Measurements from ENCODE around the gene MED6.

The MED6 gene

DNA sequence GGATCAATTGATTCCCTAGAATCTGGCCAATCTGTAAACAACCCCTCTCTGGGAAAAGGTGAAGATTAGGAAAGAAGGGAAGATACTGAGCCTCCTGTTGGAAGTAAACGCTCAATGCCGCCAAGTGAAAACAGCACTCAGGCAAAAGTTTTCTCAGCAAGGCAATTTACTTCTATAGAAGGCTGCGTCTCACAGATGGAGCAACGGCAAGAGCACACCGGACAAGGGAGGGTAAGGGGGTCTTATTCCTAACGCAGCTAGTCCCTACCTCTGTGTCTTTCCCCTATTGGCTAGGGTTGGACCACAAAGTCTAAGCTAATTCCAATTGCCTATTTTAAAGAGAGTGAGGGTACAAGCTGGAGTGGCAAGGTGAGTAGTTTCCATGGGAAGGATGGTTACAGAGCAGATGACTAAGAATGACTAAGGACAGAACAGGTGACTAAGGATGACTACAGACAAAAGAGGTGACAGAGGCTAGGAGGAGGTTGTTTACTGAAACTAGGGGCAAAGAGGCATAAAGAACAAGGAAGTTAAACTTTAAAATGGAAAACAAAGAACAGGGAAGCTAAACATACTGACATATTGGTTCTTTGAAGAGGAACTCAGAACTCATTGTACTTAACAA lies 35.6 kb upstream of the MED6 start:
- no peaks in the 10 kb centered on the region for H3K36me3 ChIP-seq (ENCODE audit: insufficient read depth, low read length)
- peaks cover 4% of the 10 kb centered on the region for H3K4me1 ChIP-seq (ENCODE audit: control insufficient read depth, insufficient read depth, low read length)
- no peak overlapping the region for H3K9ac ChIP-seq (ENCODE audit: low read depth, low read length)
- H3K27me3 ChIP-seq (ENCODE audit: control insufficient read depth, insufficient read depth, low read length): peaks cover 21% of the 10 kb centered on the region
- H3K4me3 ChIP-seq (ENCODE audit: low read length): no peak overlapping the region
- no peak overlapping the region for H3K4me2 ChIP-seq (ENCODE audit: low read length)
- no peaks in the 10 kb centered on the region for H3K9me3 ChIP-seq (replicated peaks; ENCODE audit: low read length)

DNA sequence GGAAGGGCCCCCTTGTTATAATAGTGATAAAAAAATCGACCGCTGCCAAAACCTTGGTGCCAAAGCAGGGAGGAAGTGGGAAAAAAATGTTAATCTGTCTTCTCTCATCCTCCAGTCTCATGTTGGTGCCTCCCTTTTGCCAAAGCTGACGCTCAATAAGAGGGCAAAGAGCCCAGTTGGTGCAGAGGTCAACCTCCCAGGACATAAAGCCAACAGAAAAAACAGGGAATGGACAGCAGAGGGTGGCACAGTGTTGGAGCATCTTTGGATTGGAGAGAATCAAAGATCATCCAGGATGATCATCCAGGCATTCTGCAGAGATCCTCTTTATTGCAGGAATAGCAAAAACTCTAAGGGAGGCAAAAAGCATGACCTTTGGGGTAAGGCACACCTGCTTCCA lies 31.5 kb upstream of the MED6 start:
- H3K9ac ChIP-seq (ENCODE audit: low read depth, low read length): no peak overlapping the region
- H3K4me2 ChIP-seq (ENCODE audit: low read length): no peak overlapping the region
- no peaks in the 10 kb centered on the region for H3K36me3 ChIP-seq (ENCODE audit: insufficient read depth, low read length)
- no peaks in the 10 kb centered on the region for H3K9me3 ChIP-seq (replicated peaks; ENCODE audit: low read length)
- H3K4me3 ChIP-seq (ENCODE audit: low read length): no peak overlapping the region
- H3K27me3 ChIP-seq (ENCODE audit: control insufficient read depth, insufficient read depth, low read length): peaks cover 7% of the 10 kb centered on the region
- no peaks in the 10 kb centered on the region for H3K4me1 ChIP-seq (ENCODE audit: control insufficient read depth, insufficient read depth, low read length)

DNA sequence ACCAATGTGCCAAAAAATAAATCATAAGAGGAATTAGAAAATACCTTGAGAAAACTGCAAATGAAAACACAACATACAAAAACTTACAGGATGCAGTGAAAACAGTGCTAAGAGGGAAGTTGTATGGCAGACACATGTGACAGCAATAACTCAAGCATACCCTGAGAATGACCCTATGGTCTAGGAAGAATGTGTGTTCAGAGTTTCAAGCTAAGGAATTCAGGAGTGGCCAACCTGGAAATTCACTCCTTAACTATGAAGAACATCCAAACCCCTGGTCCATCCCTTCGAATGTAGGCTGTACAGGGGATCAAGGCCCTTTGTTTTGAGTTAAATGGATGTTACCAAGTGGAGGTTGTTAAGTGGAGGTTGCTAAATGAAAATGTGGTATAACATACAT lies 24.5 kb upstream of the MED6 start:
- Histone ChIP-seq H3K4me3 (ENCODE audit: low read length) (no peak overlapping the region), H3K27me3 (ENCODE audit: control insufficient read depth, insufficient read depth, low read length) (no peaks in the 10 kb centered on the region), H3K4me2 (ENCODE audit: low read length) (no peak overlapping the region), H3K4me1 (ENCODE audit: control insufficient read depth, insufficient read depth, low read length) (no peaks in the 10 kb centered on the region), H3K9me3 (replicated peaks; ENCODE audit: low read length) (no peaks in the 10 kb centered on the region), H3K36me3 (ENCODE audit: insufficient read depth, low read length) (no peaks in the 10 kb centered on the region), H3K9ac (ENCODE audit: low read depth, low read length) (no peak overlapping the region)

DNA sequence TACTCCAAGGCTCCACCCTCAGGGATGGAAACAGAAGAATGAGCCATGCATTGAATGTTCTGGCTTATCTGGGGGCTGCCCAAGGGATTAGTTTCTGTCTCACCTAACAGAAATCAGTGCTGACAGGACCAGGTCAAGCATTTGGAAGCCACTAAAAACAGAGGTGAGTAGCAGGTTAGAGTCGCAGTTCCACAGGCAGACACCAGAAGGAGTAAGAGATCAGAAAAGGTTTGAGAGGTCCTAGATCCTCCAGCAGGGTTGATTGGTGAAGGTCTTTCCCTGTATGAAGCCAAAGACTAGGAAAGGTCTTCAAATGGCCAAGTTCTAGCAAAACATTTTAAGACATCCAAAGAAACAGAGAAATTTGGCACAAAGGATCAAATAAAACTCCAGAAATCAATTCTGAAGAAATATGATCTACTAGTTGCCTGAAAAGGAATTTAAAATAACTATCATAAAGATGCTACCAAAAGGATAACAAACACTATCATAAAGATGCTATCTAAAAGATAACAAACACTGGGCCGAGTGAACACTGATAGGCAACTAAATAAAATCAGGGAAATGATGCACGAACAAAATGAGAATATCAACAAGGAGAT lies 21.8 kb upstream of the MED6 start:
- Histone ChIP-seq H3K9me3 (replicated peaks; ENCODE audit: low read length) (no peaks in the 10 kb centered on the region), H3K4me1 (ENCODE audit: control insufficient read depth, insufficient read depth, low read length) (no peaks in the 10 kb centered on the region), H3K4me3 (ENCODE audit: low read length) (no peak overlapping the region), H3K4me2 (ENCODE audit: low read length) (no peak overlapping the region), H3K27me3 (ENCODE audit: control insufficient read depth, insufficient read depth, low read length) (peaks cover 8% of the 10 kb centered on the region), H3K36me3 (ENCODE audit: insufficient read depth, low read length) (no peaks in the 10 kb centered on the region), H3K9ac (ENCODE audit: low read depth, low read length) (no peak overlapping the region)

DNA sequence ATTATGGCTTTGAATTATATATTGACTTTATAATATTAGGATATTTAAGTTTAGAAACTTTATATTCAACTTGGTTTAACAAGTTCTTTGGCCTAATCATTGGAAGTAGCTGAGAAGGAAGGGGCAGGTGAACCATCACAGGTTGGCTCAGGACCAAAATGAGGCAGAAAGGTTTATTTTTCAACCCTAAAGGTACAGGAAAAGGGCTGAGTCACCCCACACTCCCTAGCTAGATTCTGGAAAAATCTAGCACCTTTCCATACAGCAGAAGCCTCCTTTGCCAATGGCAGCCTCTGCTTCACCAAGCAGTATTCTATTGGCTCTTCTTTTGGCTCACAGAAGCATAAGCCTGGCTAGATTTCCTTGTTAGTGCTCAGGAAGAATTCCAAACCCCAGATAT lies 19.3 kb upstream of the MED6 start:
- no peak overlapping the region for H3K4me2 ChIP-seq (ENCODE audit: low read length)
- H3K36me3 ChIP-seq (ENCODE audit: insufficient read depth, low read length): no peaks in the 10 kb centered on the region
- no peaks in the 10 kb centered on the region for H3K9me3 ChIP-seq (replicated peaks; ENCODE audit: low read length)
- H3K4me3 ChIP-seq (ENCODE audit: low read length): no peak overlapping the region
- no peaks in the 10 kb centered on the region for H3K4me1 ChIP-seq (ENCODE audit: control insufficient read depth, insufficient read depth, low read length)
- H3K9ac ChIP-seq (ENCODE audit: low read depth, low read length): no peak overlapping the region
- H3K27me3 ChIP-seq (ENCODE audit: control insufficient read depth, insufficient read depth, low read length): peaks cover 12% of the 10 kb centered on the region

DNA sequence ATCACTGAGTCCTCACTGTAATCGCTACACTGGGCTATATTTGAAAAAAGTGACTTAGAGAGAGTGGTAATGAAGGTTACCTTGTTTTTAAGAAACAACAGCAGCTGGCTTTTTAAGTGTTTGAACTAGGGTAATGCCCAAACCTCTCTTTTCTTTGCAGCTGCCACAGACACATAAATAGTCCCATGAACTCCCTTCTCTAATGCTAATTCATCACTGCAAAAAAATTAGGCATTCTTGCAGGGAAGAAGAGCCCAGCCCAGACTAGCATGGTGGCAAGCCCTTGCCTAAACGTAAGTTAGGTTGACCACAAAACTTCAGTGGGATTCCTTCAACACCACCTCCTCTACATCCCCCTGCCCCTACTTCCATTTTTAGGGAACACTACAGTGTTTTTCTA lies 17.9 kb upstream of the MED6 start:
- Histone ChIP-seq H3K4me2 (ENCODE audit: low read length) (no peak overlapping the region), H3K27me3 (ENCODE audit: control insufficient read depth, insufficient read depth, low read length) (peaks cover 12% of the 10 kb centered on the region), H3K4me1 (ENCODE audit: control insufficient read depth, insufficient read depth, low read length) (no peaks in the 10 kb centered on the region), H3K9me3 (replicated peaks; ENCODE audit: low read length) (no peaks in the 10 kb centered on the region), H3K9ac (ENCODE audit: low read depth, low read length) (no peak overlapping the region), H3K36me3 (ENCODE audit: insufficient read depth, low read length) (no peaks in the 10 kb centered on the region), H3K4me3 (ENCODE audit: low read length) (no peak overlapping the region)

DNA sequence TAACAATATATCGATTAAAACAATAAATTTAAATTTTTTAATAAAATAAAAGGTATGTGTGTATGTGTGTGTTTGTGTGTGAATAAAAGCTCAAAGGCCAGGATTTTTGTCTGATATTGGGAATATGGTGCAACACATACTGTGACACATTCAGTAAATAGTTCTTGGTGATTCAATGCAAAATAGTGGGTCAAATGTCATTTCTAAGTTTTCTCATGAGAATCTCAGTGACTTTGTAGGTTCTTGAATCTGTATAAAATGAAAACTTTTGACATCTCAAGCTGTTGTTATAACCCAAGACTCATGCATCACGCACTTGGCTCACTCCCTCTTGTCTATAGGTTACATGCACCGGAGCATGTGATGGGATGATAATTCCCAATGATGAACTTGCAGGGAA lies 16.2 kb upstream of the MED6 start:
- Histone ChIP-seq H3K27me3 (ENCODE audit: control insufficient read depth, insufficient read depth, low read length) (peaks cover 12% of the 10 kb centered on the region), H3K9ac (ENCODE audit: low read depth, low read length) (no peak overlapping the region), H3K36me3 (ENCODE audit: insufficient read depth, low read length) (no peaks in the 10 kb centered on the region), H3K9me3 (replicated peaks; ENCODE audit: low read length) (no peaks in the 10 kb centered on the region), H3K4me1 (ENCODE audit: control insufficient read depth, insufficient read depth, low read length) (no peaks in the 10 kb centered on the region), H3K4me3 (ENCODE audit: low read length) (no peak overlapping the region), H3K4me2 (ENCODE audit: low read length) (no peak overlapping the region)

DNA sequence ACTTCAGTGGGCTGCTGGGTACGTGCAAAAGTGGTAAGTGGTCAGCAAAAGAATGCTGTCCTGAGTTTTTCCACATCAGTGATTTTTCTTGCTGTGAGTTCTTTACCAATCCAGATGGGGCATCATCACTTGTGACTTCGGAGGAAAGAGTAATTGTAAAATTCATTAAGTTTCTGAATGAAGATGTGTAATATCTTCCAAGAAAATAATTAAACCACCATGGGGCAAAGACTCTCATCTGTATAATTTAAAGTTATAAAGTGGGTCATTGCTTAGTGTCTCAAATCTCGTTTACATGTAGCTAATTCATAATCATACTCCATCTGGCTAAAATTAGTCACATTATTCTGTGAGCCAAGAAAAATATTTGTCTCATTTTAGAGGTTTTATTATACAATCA lies 10.8 kb upstream of the MED6 start:
- Histone ChIP-seq H3K9me3 (replicated peaks; ENCODE audit: low read length) (no peaks in the 10 kb centered on the region), H3K4me1 (ENCODE audit: control insufficient read depth, insufficient read depth, low read length) (no peaks in the 10 kb centered on the region), H3K27me3 (ENCODE audit: control insufficient read depth, insufficient read depth, low read length) (peaks cover 25% of the 10 kb centered on the region), H3K36me3 (ENCODE audit: insufficient read depth, low read length) (no peaks in the 10 kb centered on the region), H3K9ac (ENCODE audit: low read depth, low read length) (no peak overlapping the region), H3K4me3 (ENCODE audit: low read length) (no peak overlapping the region), H3K4me2 (ENCODE audit: low read length) (no peak overlapping the region)

DNA sequence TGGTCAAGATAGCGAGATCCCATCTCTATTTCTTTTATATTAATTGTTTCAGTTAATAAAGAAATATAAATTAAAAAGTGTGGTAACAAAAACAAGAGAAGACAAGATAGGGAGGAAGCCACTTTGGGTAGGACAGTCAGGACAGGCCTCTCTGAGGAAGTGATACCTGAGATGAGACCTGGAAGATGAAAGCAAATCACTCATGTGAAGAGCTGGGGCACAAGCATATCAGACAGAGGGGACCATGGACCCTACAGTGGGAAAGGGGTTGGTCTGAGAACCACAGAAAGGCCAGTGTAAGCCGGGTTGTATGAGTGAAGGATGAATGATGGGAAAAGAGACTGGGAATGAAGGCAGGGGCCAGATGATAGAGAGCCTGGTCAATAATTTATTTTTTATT lies 1.8 kb upstream of the MED6 start:
- Histone ChIP-seq H3K4me3 (ENCODE audit: low read length) (no peak overlapping the region), H3K9me3 (replicated peaks; ENCODE audit: low read length) (no peaks in the 10 kb centered on the region), H3K4me1 (ENCODE audit: control insufficient read depth, insufficient read depth, low read length) (peaks cover 16% of the 10 kb centered on the region), H3K9ac (ENCODE audit: low read depth, low read length) (no peak overlapping the region), H3K4me2 (ENCODE audit: low read length) (no peak overlapping the region), H3K27me3 (ENCODE audit: control insufficient read depth, insufficient read depth, low read length) (peaks cover 9% of the 10 kb centered on the region), H3K36me3 (ENCODE audit: insufficient read depth, low read length) (no peaks in the 10 kb centered on the region)

DNA sequence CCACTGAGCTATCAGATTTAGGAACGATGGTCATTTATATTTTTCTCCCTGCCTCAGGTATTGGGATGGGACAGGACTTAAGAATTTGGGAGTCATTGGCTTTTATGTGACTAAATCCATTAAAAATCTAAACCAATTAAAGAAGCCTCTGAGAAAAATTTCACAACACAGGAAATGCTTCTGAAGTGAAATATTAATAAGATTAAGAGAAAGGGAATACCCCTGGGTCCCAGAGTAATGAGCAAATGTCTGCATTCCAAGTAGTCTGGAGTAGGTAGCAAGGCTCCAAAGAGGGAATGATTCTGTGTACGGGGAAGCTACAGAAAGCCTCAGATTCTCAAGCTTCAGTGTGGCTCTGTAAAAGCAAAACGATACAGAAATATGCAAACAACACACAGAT lies 707 bp upstream of the MED6 start:
- Histone ChIP-seq H3K9me3 (replicated peaks; ENCODE audit: low read length) (no peaks in the 10 kb centered on the region), H3K9ac (ENCODE audit: low read depth, low read length) (peak overlapping the region; percentile 76), H3K4me2 (ENCODE audit: low read length) (peak overlapping the region; percentile 86), H3K27me3 (ENCODE audit: control insufficient read depth, insufficient read depth, low read length) (peaks cover 4% of the 10 kb centered on the region), H3K4me1 (ENCODE audit: control insufficient read depth, insufficient read depth, low read length) (peaks cover 16% of the 10 kb centered on the region), H3K36me3 (ENCODE audit: insufficient read depth, low read length) (peaks cover 5% of the 10 kb centered on the region), H3K4me3 (ENCODE audit: low read length) (peak overlapping the region; percentile 69)

DNA sequence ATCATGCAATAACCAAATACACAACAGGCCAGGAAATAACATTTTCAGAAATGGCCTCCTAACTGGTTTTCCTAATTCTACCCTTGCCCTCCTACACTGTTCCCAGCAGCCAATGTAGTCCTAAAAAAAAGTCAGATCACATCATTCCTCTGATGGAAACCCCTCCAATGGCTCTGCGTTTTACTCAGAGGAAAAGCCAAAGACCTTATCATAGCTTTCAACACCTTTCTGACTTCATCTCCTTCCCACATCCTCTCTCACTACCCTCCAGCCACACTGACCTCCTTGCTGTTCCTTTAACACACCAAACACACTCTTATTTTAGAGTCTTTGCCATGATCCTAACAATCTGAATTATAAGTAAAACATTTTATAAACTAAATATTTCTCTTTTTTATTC lies 1.1 kb downstream of the MED6 start:
- Histone ChIP-seq H3K36me3 (ENCODE audit: insufficient read depth, low read length) (peaks cover 15% of the 10 kb centered on the region), H3K4me2 (ENCODE audit: low read length) (peak overlapping the region; percentile 93), H3K4me3 (ENCODE audit: low read length) (peak overlapping the region; percentile 99), H3K4me1 (ENCODE audit: control insufficient read depth, insufficient read depth, low read length) (peaks cover 24% of the 10 kb centered on the region), H3K9ac (ENCODE audit: low read depth, low read length) (peak overlapping the region; percentile 98), H3K9me3 (replicated peaks; ENCODE audit: low read length) (no peaks in the 10 kb centered on the region), H3K27me3 (ENCODE audit: control insufficient read depth, insufficient read depth, low read length) (peaks cover 1% of the 10 kb centered on the region)

DNA sequence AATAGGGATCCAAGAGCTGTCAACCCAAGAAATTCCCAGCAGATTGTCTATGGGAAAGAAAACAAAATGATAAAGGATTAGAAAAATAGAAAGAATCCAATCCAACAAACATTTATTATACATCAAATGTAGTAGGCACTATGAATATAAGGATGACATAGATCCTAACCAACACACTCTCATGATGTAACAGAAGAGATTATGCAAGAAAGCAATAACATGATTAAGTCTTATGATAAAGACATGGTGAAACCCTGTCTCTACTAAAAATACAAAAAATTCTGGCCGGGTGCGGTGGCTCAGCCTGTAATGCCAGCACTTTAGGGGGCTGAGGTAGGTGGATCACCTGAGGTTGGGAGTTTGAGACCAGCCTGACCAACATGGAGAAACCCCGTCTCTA lies 2.7 kb downstream of the MED6 start:
- Histone ChIP-seq H3K36me3 (ENCODE audit: insufficient read depth, low read length) (peaks cover 30% of the 10 kb centered on the region), H3K4me1 (ENCODE audit: control insufficient read depth, insufficient read depth, low read length) (peaks cover 24% of the 10 kb centered on the region), H3K27me3 (ENCODE audit: control insufficient read depth, insufficient read depth, low read length) (no peaks in the 10 kb centered on the region), H3K9me3 (replicated peaks; ENCODE audit: low read length) (no peaks in the 10 kb centered on the region), H3K4me3 (ENCODE audit: low read length) (no peak overlapping the region), H3K4me2 (ENCODE audit: low read length) (no peak overlapping the region), H3K9ac (ENCODE audit: low read depth, low read length) (no peak overlapping the region)
